PC-9 (cell line): ENCODE results near the gene HID1. TPM values are rescaled to one million over a fixed set of nuclear protein-coding genes. Genes with fewer than 3 reads are reported as not detected.
"Not testable (repeated sequence)": the region's sequence is repeated elsewhere in the genome, so short reads cannot be mapped to it uniquely, and the experiment has no call there.

Experiments
- BruUV-seq: library from RNA; stranded (reverse); fragments of 400-500 nt; replicated peaks from 2 replicates; lab custom pipeline; 2021; lab: Mats Ljungman, UMichigan
- CTCF ChIA-PET: fragments of 300-600 bp; sonication (Branson Sonifier 250); formaldehyde crosslinking; loops from one replicate; lab custom pipeline; 2022; ENCODE audit warnings: antibody characterized with exemption; lab: Charles Lee
- POLR2A ChIA-PET: fragments of 300-600 bp; sonication (Branson Sonifier 250); formaldehyde crosslinking; loops from one replicate; lab custom pipeline; 2022; ENCODE audit warnings: antibody characterized with exemption; ENCODE audit not compliant: unreplicated experiment; lab: Charles Lee
- DNase-seq, 2 experiments: peaks; one replicate each; pipeline versions ENCODE4 v3.0.0 to v3.0.0-alpha.2; 2015 to 2022; ENCODE audit warnings: mixed read lengths in 1 of 2
- H2AFZ ChIP-seq: fragments of 200-600 bp; sonication (generic); 2 replicates; pipeline ENCODE4 v1.8.1; 2017; ENCODE audit warnings: antibody characterized with exemption
- H3F3A ChIP-seq: fragments of 200-600 bp; sonication (generic); 2 replicates; pipeline ENCODE4 v1.8.1; 2017; ENCODE audit warnings: antibody characterized with exemption, mild to moderate bottlenecking, low read depth; ENCODE audit not compliant: insufficient read depth
- H3K27ac ChIP-seq: fragments of 200-600 bp; sonication (generic); 2 replicates; pipeline ENCODE4 v1.6.1; 2016; ENCODE audit warnings: mixed run types
- H3K27me3 ChIP-seq: fragments of 200-600 bp; sonication (generic); 2 replicates; pipeline ENCODE4 v1.6.1; 2016; ENCODE audit warnings: low read depth, mixed run types; ENCODE audit not compliant: insufficient read depth
- H3K36me3 ChIP-seq: fragments of 200-600 bp; sonication (generic); 2 replicates; pipeline ENCODE4 v1.6.1; 2016; ENCODE audit warnings: low read depth, mixed run types
- H3K4me1 ChIP-seq: fragments of 200-600 bp; sonication (generic); replicated peaks from 2 replicates; pipeline ENCODE4 v1.6.1; 2016; ENCODE audit warnings: mixed run types; ENCODE audit not compliant: insufficient read depth
- H3K4me2 ChIP-seq: fragments of 200-600 bp; sonication (generic); 2 replicates; pipeline ENCODE4 v1.6.1; 2017; ENCODE audit warnings: mixed run types
- H3K4me3 ChIP-seq: fragments of 200-600 bp; sonication (generic); 2 replicates; pipeline ENCODE4 v1.6.1; 2016; ENCODE audit warnings: mixed run types
- H3K79me2 ChIP-seq: fragments of 200-600 bp; sonication (generic); 2 replicates; pipeline ENCODE4 v1.6.1; 2017; ENCODE audit warnings: low read depth, mixed run types
- H3K9me2 ChIP-seq: fragments of 200-600 bp; sonication (generic); 2 replicates; pipeline ENCODE4 v1.8.1; 2017; ENCODE audit warnings: mild to moderate bottlenecking; ENCODE audit not compliant: insufficient read depth
- H3K9me3 ChIP-seq: fragments of 200-600 bp; sonication (generic); 2 replicates; pipeline ENCODE4 v1.8.1; 2016; ENCODE audit warnings: low read depth; ENCODE audit not compliant: insufficient read depth
- H4K20me1 ChIP-seq: fragments of 200-600 bp; sonication (generic); 2 replicates; pipeline ENCODE4 v1.8.1; 2017; ENCODE audit not compliant: insufficient read depth
- EZH2 ChIP-seq: fragments of 200-600 bp; sonication (generic); IDR thresholded peaks from 2 replicates; pipeline ENCODE4 v1.8.0; 2017; ENCODE audit warnings: antibody characterized with exemption, low read depth
- intact Hi-C: fragments of 100-400 bp; cut with micrococcal nuclease; formaldehyde crosslinking; loops from one replicate; pipeline ENCODE4 v1.10.0; 2022; ENCODE audit not compliant: unreplicated experiment
- total RNA-seq: library from RNA; stranded (reverse); gene quantifications from 2 replicates; pipeline ENCODE4 v1.2.3, GENCODE V29; 2021
- TF ChIP-seq, protein P1 (sequence below): fragments of 200-600 bp; sonication (generic); conservative IDR thresholded peaks from 2 replicates; pipeline ENCODE4 v1.6.1; 2017; ENCODE audit warnings: mixed run types, antibody characterized with exemption, mild to moderate bottlenecking, moderate library complexity

HID1 gene
- total RNA-seq, 1 experiment from 2014 or later = 32.1 TPM

- no peak for DNase-seq
- no peak overlapping the region for H2AFZ ChIP-seq
- H3K79me2 ChIP-seq = no peaks in the 10 kb centered on the region
- no peaks in the 10 kb centered on the region for H3K9me2 ChIP-seq
- intact Hi-C loops = no loop called here
- ChIA-PET CTCF (no interaction called here), POLR2A (no interaction called here)
- no peak overlapping the region for H3K4me2 ChIP-seq
- peaks cover 11% of the 10 kb centered on the region; the same call in 1 of the 2 replicates for H3F3A ChIP-seq
- H3K4me1 ChIP-seq = peaks cover 20% of the 10 kb centered on the region
- BruUV-seq = no TSS peak
- no peak for TF ChIP-seq EZH2
- TF ChIP-seq, protein P1, sequence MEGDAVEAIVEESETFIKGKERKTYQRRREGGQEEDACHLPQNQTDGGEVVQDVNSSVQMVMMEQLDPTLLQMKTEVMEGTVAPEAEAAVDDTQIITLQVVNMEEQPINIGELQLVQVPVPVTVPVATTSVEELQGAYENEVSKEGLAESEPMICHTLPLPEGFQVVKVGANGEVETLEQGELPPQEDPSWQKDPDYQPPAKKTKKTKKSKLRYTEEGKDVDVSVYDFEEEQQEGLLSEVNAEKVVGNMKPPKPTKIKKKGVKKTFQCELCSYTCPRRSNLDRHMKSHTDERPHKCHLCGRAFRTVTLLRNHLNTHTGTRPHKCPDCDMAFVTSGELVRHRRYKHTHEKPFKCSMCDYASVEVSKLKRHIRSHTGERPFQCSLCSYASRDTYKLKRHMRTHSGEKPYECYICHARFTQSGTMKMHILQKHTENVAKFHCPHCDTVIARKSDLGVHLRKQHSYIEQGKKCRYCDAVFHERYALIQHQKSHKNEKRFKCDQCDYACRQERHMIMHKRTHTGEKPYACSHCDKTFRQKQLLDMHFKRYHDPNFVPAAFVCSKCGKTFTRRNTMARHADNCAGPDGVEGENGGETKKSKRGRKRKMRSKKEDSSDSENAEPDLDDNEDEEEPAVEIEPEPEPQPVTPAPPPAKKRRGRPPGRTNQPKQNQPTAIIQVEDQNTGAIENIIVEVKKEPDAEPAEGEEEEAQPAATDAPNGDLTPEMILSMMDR = no peak
- no peak overlapping the region for H3K4me3 ChIP-seq
- no peaks in the 10 kb centered on the region for H3K36me3 ChIP-seq
- no peaks in the 10 kb centered on the region for H4K20me1 ChIP-seq
- H3K27ac ChIP-seq = no peak overlapping the region
- H3K9me3 ChIP-seq = no peaks in the 10 kb centered on the region
- H3K27me3 ChIP-seq = no peaks in the 10 kb centered on the region
These were observed 65.5 kb downstream of the HID1 start for GRCh38 chr17:74907012-74907411.

GRCh38 chr17:74906214-74906793 lies 66.3 kb downstream of the HID1 start:
- H3K9me3 ChIP-seq, POLR2A ChIA-PET, H3K27me3 ChIP-seq, intact Hi-C loops, H2AFZ ChIP-seq, H3K4me2 ChIP-seq, H3K27ac ChIP-seq, H4K20me1 ChIP-seq, BruUV-seq, H3K4me3 ChIP-seq, DNase-seq, H3K36me3 ChIP-seq, H3K9me2 ChIP-seq, H3K79me2 ChIP-seq: not testable (repeated sequence)
- H3F3A ChIP-seq = peaks cover 11% of the 10 kb centered on the region; the same call in 1 of the 2 replicates
- CTCF ChIA-PET = interaction anchor here (0.7 kb wide), 1 partner anchor 18 kb away, joined by 3 read pairs; no protein-coding TSS in a partner anchor
- H3K4me1 ChIP-seq = peaks cover 20% of the 10 kb centered on the region

DNA sequence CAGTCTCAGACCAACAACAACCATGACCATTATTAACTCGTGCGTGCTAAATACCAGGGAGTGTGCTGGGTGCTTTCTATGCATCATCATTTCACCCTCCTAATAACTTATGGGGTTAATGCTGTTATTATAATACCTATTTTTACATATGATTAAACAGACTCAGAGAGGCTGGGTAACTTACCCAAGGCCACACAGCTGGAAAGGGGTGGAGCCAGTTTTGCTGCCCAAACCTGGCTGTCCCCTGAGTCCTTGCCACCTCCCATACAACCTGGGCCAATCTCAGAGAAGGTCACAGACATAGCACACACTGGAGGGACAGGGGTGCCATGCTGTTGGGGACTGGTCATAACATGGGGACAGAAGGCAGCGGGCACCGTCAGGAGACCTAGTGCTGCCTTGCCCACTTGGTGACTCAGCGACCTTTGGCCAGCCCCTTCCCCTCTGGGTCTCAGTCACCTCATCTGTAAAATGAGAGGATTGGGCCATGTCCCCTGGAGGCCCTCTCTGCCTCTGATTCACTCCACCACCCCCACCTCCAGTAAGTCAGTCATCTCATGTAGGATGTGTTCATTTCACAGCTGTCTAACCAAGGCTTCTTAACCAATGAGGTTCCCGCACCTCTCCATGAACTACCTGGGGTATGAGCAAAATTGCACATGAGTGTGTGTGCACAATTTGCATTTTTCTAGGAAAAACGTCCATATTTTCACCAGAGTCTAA lies 67.7 kb downstream of the HID1 start:
- Histone ChIP-seq H3K4me1 (peaks cover 20% of the 10 kb centered on the region), H3K9me2 (no peaks in the 10 kb centered on the region), H3K4me2 (no peak overlapping the region), H3K4me3 (no peak overlapping the region), H2AFZ (no peak overlapping the region), H3F3A (peaks cover 11% of the 10 kb centered on the region; the same call in 1 of the 2 replicates), H3K9me3 (no peaks in the 10 kb centered on the region), H3K27ac (no peak overlapping the region), H3K79me2 (no peaks in the 10 kb centered on the region), H3K27me3 (0 out of 2 replicates have a peak, but pooled peaks cover 8% of the 10 kb centered on the region), H4K20me1 (no peaks in the 10 kb centered on the region), H3K36me3 (no peaks in the 10 kb centered on the region)
- CTCF ChIA-PET = no interaction called here
- POLR2A ChIA-PET = no interaction called here
- intact Hi-C loops = no loop called here
- DNase-seq = no peak
- BruUV-seq = no TSS peak
- TF ChIP-seq EZH2 = no peak
- TF ChIP-seq, protein P1 = no peak
